HS-5 (cell line): ENCODE measurements around the gene MAGEA9B.
"Not testable (repeated sequence)": the region's sequence is repeated elsewhere in the genome, so short reads cannot be mapped to it uniquely, and the experiment has no call there.

ENCODE experiments used
- DNase-seq: peaks from one replicate; pipeline ENCODE4 v3.0.0-alpha.2; 2012; ENCODE audit warnings: low read depth

The MAGEA9B gene

DNA sequence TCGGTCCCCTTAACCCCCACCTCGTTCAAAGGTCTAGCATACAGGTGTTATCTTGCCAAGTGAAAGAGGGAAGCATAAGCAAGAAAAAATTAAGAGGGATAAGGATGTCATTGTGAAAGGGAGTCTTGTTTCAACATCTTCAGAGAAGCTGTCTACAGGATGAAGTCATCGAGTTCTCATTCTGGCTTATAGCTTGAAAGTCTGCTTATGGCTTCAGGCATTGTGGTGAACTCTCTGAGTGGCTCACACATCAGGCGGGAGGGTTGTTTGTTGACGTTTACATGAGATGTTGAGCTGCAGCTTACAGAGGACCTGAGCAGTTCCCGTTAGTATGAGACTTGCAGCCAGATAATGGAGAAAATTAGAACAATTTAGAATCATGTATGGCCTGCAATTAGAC lies 16.6 kb downstream of the MAGEA9B start:
- DNase-seq, result no peak

DNA sequence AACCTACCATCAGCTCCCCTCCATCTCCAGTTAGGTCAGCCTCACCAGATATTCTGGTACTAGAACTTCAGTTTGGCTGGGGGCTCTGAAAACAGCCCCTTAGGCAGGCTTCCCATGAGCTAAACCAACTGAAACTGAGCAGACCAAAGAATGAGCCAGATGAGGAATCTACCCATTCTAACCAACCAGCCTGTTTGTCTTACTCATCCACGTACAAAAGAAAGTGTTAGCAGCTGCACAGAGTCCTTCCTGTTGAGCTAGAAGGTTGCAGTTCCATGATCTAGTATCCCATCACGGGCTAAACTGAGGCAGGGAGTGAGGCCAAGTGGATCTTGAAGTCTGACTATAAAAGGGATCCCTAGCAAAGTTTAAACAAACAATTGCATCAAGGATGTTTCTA lies 17.5 kb downstream of the MAGEA9B start:
- no peak for DNase-seq

DNA sequence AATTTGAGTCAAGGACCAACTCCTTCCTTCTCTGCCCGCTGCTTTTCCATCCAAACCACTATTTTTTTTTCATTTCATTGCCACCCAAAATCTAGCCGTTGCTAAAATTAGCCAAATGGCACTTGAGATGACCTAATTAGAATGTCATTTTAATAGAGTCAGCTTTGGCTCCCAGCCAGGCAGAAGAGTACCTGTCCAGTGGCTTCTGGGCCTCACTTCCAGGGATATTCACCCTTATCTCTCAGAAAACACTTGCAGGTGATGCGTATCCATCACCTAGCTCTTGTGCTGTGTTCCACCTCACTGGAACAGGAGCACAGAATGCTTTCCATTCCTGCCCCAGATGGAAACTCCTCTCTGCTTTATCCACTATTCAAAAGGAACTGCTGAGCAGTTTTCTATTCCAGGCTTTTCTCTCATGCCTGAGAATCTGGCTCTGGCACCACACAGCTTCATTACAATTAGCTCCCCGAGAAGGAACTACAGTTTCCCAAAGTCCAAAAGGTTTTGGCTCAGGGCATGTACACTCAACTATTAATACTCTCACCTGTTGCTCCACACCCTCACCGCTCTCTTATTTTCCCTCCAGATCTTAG lies 18.5 kb downstream of the MAGEA9B start:
- no peak for DNase-seq

DNA sequence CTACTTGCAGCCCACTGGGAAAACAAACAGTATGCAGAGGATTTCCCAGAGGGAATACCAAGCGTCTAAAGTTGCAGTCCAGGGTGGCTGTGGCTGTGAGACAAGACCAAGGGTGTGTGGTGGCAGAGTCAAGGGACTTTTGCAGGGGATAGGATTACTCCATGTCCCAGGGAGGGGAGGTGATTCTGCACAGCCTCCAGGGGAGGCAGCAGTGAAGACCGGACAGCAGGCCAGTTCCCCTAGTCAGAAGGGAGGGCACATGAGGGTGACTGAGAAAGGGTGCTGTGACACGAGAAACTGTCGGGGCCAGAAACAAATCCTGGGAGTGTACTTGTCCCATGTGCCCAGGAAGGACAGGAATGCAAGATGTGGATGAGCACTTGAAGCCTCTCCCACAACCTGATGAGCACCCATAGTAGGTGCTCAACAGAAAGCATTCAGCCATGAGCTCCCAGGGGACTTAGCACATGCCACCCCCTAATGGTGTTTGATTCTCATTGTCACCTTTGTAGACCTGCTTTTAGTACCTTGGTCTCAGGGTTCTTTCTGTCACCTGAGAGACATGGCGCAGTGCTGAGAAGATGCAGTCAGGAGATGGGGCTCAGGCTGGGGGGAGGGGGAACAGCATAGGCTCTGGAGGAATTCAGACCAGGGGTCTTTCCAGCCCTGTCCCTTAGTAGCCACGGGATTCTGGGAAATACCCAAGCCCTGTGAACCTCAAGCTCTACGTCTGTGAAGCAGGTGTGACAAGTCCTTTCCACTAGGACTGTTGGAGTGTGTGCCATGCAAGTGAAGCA lies 19.4 kb downstream of the MAGEA9B start:
- DNase-seq, result no peak

DNA sequence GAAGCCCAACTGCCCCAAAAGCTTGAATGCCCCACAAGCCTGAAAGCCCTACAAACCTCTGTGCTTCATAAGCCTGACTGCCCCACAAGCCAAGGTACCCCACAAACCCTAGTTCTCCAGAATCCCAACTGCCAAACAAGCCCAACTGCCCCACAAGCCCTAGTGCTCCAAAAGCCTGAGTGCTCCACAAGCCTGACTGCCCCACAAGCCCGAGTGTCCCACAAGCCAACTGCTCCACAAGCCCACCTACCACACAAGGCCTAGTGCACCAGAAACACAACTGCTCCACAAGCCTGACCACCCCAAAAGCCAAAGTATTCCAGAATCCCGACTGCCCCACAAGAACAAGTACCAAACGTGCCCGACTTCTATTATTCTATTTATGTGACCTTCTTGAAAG lies 23.9 kb downstream of the MAGEA9B start:
- no peak for DNase-seq

DNA sequence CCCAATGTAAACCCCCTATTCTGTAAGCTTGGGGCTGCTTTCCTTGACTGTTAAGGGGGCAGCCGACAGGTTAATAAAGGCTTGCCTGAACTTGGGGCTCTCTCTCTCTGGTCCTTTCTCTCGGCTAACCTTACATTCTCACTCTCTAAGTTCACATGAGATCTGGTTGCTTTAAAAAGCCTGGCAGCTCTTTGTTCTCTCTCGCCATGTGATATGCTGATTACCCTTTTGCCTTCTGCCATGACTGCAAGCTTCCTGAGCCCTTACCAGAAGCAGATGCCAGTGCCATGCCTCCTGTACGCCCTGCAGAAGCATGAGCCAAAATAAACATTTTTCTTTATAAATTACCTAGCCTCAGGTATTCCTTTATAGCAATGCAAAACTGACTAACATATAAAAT lies 32.0 kb downstream of the MAGEA9B start:
- not testable (repeated sequence) for DNase-seq

DNA sequence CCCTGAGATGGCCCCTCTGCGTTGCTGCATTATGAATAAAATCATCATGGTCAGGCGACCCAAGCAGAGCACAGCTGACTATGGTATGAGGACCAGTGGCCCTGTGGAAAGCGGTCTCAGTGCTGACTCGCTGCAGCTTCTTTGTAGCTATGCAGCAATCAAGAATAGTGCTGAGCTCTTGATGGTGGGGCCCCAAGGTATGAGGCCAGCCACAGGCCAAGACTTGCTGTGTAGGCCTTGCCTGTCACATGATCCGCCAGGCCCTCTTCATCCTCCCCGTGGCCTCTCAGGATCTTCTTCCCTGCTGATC lies 35.4 kb downstream of the MAGEA9B start:
- DNase-seq, result not testable (repeated sequence)

DNA sequence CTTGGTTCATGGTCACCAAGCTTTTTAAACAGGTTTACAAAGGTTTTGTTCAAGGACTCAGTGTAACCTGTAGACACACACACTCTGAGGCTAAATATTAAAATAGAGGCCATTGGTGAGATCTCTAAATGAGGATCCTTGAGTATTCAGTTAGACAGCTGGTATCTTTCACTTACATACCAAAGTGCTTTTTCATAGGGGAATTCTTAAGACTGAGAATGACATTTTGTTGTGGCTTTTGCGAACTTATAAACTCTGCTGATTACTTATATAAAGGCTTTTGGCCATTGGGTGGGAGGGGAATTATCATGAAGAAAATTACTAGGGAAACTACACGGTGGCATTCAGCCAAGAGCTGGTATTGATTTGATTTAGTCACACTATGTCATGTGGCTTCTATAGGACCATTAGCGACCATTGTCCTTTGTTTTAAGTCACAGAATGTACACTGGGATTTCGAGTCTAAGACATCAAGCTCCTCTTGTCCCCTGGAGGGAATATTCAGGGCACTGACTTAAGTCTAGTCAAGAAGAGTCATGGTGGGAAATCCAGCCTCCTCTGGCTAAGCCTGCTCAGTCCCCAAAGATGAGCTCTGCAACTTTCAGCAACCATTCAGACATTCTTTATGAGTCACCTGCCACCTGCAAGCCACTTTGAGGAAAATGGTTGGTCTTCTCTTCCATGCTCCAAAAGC lies 35.9 kb downstream of the MAGEA9B start:
- not testable (repeated sequence) for DNase-seq

DNA sequence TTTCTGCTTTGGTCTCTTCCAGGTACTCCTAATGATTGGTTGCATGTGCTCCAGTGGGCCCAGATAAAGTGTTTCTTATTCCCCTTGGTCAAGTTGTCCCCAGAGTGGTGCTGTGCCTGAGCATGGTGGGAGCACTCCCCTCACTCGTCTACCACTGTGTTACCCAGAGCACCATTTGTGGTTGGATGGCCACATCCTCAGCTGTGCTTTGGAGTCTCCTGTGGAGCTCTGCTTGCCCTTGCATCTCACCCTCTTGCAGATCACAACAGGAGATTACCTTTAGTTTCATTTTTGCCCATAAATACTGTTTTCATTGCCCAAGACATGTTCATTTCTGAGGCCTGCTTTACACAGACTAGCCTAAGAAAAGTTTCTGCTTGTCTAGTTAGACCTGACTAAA lies 36.8 kb downstream of the MAGEA9B start:
- not testable (repeated sequence) for DNase-seq

DNA sequence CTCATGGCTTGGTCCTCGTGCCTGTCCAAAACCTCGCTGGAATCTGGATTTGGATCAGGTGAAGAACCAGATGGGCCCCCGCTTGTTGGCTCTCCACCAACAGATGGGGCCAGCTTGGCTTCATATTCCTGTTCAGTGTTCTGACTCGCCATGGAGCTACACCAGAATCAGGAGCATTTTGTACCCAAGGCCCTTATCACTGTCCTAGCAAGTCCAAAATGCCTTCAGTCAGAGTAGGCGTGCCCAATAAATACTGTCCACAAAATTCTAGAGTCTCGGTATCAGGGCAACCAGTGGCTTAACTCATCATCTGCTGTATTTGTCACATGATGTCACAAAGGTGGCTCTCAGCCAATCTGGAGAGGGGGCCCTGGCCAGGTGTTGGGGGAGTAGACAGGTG lies 37.6 kb downstream of the MAGEA9B start, which contains the start of gene HSFX3:
Gene HSFX3, minus strand, starts transcription at position 224 of the 400 bp plus-strand sequence. Its CDS starts 72 bp downstream, at position 152.
- DNase-seq, result not testable (repeated sequence)

DNA sequence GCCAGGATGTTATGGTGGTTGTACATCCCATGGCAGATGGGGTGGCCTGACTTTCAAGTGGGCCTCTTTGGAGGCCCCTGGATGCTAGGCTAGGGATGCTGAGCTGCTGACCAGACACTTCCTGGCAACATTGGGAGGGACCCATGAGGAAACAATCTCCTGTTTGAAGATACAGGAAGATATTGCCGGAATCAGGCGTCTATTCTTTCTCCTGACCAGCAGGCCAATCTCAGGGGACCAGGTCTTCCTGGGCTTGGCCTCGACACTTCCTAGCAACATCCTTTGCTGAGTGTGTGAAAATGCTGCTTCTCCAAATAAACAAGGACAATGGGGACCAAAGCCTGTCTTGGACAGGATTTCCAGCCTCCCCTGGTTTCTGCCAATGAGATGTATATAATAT lies 39.5 kb downstream of the MAGEA9B start:
- not testable (repeated sequence) for DNase-seq

DNA sequence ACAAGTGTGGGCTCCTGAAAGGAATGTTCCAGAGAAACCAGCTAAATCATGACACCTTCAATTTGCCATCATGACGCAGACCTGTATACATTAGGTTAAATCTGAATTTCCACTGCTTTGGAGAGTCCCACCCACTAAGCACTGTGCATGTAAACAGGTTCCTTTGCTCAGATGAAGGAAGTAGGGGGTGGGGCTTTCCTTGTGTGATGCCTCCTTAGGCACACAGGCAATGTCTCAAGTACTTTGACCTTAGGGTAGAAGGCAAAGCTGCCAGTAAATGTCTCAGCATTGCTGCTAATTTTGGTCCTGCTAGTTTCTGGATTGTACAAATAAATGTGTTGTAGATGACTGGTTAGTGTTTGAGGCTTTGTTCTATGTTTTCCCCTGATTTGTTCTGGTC lies 40.3 kb downstream of the MAGEA9B start:
- not testable (repeated sequence) for DNase-seq

DNA sequence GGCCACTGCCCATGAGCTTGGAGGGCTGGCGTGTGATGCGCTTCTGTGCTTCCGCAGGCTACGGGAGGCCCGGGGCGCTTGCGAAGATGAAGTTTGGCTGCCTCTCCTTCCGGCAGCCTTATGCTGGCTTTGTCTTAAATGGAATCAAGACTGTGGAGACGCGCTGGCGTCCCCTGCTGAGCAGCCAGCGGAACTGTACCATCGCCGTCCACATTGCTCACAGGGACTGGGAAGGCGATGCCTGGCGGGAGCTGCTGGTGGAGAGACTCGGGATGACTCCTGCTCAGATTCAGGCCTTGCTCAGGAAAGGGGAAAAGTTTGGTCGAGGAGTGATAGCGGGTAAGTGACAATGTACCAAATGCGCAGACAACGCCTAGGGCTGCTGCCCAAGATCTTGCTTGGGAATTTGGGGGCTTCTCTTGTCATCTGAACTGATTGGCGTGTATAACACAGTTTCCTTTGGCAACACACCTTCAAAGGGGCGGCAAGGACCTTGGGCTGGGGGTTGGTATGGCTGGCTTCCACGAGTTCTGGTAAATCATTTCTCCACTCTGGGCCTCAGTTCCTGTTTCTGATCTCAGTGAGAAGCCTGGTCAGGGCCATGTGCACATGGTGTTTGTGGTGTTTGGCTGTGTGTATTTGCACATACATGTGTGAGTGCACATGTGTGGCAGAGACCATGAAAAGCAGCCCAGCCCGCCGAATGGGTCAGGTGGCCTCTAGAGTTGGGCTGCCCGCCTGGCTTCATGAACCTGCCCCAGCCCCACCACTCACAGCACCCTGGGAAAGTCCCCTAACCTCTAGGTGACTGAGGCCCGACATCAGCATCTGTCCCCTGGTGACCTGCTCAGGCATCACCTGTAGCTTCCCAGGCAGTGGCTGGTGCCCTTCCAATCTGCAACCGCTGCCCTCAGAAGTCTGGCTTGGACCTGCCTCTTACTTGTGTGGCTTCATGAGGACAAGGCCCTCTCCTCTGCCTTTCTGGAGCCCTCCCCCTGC lies 41.4 kb downstream of the MAGEA9B start:
- not testable (repeated sequence) for DNase-seq

DNA sequence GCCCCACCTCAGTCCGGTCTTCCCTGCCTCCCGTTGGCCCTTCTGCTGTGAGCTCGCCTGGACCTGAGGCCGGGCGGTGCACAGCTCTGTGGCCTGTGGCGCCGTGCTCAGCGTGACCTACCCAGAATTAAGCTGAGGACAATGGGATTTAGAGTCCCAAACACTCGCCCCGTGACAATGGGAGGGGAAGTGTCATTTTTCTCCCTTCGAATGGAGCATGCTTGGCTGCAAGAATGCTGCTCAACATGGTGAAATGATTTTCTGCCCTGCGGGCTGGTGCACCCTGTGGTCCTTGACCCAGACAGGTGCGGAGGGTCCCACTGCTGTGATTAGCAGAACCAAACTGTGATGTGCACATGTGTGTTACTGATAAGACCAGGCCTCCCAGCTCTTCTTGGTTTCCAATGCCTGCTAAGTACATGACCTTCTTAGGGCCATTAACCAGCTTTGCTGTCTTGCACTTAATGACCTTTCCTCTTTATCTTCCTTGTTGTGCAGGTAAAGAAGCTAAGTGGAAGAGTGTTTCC lies 45.7 kb downstream of the MAGEA9B start:
- no peak for DNase-seq

DNA sequence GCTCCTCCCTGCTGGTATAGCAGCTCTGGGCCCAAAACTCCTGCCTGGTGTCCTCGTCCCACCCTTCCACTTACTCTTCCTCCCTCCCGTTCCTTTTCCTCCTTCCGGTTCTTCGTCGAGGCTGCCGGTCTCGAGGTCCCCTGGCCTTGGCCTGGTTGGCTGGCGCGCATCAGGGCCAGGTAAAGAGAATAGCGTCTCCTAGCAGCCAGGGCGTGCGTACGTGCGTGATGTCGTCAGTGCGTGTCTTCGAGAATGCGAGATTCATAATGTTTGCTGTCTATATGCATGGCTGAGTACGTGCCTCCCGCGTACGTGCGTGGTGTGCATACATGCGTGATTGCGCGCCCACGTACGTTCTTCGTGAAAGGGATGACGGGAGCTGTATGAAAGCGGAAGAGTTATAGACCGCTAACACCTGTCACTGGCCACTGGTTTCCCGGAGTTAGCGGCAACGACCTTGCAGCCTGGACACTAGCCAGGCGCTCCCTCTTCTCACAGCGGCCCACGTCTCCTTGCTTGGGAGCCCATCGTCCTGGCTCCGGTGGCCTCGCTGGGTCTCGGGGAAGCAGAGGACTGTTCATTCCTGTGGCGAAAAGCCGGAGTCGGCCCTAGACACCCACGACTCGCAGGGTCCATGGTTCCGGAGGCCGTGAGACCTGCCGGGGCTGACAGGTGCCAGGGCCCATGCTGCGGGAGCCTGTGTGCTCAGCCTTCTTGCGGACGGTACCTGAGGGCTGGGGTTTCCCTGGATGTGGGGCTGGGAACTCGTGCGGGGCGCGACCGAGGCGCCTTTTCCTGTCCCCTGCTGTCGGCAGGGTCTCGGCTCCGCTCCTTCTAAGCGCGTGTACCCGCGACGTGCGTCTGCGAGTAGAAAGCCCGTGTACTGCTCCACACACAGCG lies 46.4 kb downstream of the MAGEA9B start, which contains the start of gene EOLA1:
Gene EOLA1, plus strand, starts transcription at position 392 of the 900 bp plus-strand sequence. CDS start 4,619 bp downstream, outside the sequence.
- DNase-seq, result peak; percentile 79

DNA sequence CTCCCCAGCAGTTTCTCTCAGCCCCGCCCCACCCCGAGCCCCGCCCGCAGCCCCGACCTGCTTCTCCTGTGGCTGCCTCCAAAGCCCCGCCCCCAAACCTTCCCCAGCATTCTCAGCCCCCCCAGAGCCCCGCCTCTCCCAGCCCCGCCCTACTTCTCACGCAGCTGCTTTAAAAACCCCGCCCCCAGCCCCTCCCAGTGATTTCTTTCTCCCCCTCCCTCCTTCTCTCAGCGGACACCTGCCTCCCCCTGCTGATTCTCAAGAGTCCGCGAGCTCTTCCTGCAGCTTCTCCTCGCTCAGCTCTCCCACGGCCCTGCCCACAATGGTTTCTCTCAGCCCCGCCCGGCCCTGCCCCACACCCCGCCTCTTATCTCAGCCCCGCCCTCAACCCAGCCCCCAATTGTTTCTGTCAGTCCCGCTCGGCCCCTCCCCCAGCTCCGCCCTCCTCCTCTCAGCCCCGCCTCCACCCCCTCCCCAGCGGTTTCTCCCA lies 47.1 kb downstream of the MAGEA9B start:
- no peak for DNase-seq

DNA sequence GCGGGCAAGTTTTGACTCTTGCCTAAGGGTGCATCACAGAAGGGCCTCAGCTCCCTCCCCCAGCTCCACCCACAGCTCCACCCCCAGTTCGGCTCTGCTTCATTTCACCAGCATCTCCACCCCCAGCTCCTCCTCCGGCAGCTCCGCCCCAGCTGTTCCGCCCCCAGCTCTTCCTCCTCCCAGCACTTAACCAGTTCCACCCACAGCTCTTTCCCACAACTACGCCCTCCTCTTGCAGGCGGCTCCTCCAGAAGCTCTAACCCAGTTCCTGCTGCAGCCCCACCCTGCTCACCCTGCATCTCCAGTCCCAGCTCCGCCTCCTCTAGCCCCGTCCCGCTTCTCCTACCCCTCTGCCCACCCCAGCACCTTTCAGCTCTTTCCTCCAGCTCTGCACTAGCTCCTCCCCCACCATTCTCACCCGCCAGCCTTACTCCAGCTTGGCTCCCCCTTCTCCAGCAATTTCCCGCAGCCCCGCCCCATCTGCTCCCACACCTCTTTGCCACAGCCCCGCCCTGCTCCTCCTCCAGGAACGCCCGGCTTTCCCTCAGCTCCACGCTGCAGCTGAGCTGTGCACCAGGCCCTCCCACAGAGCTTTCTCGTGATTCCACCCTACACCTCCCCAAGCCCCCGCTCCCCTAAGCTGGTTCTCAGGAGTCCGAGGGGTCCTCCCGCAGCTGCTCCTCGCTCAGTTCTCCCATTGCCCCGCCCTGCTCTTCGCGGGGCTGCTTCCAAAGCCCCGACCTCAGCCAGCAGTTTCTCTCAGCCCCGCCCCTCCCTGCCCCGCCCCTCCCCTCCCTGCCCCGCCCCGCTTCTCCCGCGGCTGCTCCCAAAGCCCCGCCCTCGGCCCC lies 47.8 kb downstream of the MAGEA9B start:
- DNase-seq, result peak; percentile 61

DNA sequence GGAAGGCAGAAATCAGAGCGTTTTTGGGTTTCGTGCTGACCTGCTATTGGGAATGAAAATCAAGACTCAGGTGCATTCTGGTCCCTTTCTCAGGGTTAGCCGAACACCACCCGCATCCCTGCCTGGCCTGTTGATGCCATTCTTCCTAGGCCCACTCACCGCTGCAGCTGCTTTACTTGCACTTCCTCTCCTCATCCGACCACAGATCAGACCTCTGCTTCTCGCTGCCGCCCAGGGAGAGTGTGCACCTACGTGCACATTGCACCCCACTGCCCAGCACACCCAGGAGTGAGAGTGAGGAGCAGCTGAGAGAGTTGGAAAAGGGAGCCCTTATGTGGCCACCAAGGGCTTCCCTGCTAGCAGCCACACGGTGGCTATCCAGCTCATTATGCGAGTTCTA lies 49.8 kb downstream of the MAGEA9B start:
- DNase-seq, result not testable (repeated sequence)

DNA sequence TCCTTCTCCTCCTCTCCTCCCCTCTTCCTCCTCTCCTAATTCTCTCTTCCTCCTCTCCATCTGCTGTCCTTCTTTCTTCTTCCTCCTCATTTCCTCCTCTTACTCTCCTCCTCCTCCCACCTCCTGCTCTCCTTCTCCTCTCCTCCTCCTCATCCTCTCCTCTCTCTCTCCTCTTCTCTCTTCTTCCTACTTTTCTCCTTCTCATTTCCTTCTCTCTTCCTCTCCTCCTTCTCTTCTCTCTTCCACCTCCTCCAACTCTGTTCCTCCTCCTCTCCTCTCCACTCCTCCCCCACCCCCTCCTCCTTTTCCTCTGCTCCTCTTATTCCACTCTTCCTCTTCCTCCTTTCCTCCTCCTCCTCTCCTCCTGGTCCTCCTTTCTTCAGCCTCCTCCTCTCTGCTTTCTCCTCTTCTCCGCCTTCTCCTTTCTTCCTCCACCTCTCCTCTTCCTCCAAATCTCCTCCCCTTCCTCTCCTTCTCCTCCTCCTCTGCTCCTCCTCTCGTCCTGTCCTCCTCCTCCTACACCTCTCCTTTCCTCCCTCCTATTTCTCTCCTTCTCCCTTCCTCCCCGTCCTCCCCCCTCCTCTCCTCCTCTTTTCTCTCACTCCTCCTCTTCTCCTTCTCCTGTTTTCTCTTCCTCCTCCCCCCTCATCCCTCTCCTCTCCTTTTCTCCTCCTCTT lies 52.2 kb downstream of the MAGEA9B start:
- not testable (repeated sequence) for DNase-seq
